Activated CD4-positive, alpha-beta T cell treated with anti-CD3 and anti-CD28 coated beads, Interleukin-10, Interleukin-2, amounts not matched to agents 100 ng/mL and 50 ng/mL, durations not matched to agents 16 hours and 8 hours (primary cell): Measurements from ENCODE around the gene TCF15.
"Not testable (repeated sequence)": the region's sequence is repeated elsewhere in the genome, so short reads cannot be mapped to it uniquely, and the experiment has no call there.

ENCODE experiments used
- DNase-seq: peaks from one replicate; pipeline ENCODE4 v3.0.0-alpha.2; 2020

TCF15 gene

DNA sequence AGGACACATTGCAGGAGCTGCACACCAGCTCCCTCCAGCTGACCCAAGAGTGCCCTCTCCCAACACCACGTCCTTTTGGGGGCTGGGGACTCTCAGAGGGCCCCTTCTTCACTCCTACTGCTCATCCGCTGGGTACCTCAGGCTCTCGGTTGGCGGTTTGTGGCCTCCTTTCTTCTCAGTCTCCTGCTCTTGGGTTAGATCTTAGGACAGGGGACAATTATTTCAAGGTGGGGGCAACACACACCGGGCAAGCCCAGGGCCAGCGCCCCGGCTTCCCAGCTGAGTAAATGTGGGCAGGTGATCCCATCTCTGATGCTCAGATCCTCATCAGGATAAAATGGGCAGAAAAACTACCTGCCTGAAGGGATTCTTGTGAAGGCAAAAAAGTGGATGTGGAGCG lies 1.1 kb downstream of the TCF15 start:
- DNase-seq = no peak

DNA sequence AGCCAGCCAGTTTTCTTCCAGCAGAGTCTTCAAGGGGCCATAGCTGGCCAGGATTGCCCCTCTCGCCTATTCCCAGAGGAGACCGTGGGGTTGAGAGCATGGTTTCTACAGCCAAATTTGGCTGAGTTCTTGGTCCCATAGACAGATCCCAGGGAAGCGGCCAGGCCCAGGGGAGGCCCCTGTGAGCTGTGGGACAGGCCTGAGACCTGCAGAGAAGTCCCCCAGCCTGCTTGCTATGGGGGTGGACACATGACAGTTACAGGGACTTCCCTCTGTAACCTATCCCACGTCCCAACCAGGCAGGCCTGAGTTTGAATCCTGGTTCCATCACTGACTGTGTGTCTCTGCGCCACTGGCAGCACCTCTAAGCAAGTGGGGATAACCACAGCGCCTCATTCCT lies 2.6 kb downstream of the TCF15 start:
- DNase-seq = no peak

DNA sequence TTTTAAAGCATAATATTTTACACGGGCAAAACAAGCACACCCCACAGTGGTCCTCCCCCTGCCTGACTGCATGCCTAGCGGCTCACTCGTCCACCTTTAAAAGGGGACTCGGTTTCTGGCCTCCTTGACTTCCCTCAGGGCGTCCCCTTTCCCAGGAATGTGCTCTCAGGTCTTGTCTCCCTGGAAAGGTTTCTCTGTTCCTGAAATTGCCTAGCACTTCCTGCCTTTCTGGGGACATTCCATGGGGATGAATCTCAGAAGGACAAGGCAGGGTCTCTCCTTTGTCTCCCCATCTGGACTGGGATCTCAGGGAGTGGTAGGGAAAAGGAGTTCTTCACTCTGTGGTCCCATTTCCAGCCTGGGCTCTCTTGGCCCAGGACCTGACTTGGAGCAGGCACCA lies 4.9 kb downstream of the TCF15 start:
- no peak for DNase-seq

DNA sequence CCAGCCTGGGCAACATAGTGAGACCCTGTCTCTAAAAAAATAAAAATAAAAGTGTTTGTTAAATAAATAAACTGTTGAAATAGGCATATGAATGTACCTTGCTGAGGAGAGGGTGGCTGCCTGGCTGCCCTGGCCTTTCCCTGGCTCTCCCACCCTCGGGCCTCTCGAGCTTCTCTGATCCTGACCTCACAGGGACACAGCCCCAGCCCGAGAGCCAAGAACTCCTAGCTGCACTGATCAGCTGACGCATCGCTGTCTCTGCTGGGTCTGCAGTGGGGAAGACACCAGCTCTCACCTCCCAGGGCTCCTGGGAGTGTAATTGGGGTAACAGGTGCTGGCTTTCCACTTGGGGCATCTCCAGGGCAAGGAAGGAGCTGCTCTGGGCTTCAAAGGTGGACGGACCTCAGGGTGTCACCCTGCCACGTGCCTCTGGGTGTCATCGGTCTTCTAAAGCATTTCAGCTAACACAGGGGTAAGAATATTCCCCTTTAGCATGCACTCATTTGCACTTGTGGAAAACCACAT lies 6.9 kb downstream of the TCF15 start:
- DNase-seq = no peak

DNA sequence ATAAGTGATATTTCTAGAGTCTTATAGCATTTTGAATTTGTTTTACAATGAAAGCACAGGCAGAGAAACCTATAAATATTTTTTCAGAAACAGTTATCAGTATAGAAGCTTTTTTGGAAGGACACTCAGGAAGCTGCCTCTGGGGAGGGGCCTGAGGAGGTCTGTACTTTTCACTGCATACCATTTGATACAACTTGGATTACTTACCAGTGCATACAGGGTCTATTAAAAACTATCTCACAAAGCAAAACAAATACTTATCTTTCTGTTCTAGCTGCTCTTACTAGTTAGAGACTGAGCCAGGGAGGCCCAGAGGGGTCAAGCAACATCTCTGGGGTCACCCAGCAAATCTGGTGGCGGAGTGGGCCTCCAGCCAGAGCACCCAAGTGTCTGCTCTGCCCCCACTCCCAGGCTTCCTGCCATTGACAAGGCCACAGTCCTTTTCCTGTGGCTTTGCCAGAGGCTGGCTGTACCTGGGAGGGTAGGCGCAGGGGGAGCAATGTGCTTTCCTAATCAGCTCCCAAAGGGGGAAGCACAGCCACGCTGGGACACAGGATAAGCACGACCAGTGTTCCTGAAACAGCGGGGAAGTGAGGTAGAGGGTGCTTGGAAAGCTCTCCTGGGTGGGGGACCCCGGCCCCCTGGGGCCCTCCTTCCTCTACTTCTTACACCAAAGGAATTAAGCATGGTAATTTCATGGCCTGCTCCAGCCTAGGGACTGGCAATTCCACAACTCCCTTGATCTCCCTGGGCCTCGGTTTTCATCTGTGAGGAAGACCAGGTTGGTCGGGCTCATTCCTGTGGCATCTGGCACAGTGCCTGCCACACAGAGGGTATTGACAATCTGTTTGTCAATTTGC lies 7.8 kb downstream of the TCF15 start:
- no peak for DNase-seq

DNA sequence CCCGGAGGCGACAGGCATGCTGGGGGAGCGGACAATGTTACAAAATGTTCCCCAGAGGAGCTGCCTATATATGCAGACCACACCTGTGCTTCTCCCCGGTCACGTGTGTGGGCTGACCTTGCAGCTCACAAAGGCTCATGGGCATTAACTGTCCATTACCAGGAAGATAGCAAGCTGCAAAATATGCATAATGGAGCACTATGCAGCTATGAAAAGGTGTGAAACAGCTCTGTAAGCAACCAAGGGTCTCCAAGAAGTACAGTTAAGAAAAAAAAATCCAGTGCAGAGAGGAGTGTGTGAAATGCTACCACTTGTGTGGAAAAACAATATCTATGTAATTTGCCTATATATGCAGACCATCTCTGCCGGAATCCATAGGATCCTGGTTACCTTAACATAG lies 9.4 kb downstream of the TCF15 start:
- no peak for DNase-seq

DNA sequence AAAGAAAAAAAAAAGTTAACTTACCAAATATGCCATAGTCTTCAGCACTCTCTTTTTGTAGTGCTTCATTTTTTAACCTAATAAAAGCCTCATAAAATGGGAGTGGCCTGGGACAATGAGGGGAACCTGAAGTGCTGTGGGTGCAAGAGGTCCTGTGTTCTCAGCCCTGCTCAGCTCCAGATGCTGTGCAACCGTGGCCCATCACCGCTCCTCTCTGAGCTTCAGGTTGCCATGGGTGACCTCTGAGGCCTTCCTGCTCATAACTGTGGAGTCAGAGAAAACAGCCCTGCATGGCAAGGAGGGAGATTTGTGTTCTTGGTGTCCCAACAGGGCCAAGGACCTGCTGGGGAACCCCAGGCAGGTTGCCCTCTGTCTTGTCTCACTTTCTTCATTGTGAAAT lies 10.0 kb downstream of the TCF15 start:
- DNase-seq = no peak

DNA sequence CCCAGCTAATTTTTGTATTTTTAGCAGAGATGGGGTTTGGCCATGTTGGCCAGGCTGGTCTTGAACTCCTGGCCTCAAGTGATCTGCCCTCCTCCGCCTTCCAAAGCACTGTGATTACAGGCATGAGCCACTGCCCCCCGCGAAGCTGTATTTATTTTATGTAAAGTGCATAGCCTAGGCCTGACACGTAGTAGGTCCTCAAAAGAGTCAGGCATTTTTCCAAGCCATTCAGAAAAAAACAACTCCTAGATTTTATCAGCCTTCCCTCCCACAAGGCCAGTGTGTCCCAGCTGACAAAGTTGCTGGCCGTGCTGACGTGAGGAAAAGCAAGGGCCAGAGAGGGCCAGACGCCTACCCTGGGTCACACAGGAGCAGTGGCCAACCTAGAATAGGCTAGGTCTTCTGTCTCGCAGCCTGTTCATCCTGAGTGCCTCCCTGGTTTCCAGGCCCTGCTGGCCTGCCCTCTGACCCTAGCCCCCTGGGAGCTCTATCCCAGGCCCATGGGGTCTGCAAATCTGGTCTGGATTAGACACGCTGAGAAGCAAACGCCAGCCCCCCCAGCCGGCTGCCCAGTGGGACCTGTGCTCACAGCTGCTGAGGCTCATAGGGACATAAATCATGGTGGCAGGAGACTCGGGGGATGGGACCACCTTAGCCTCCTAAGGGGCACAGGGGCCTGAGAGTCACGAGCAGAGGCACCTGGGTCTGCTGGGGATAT lies 11.8 kb downstream of the TCF15 start:
- DNase-seq = no peak

DNA sequence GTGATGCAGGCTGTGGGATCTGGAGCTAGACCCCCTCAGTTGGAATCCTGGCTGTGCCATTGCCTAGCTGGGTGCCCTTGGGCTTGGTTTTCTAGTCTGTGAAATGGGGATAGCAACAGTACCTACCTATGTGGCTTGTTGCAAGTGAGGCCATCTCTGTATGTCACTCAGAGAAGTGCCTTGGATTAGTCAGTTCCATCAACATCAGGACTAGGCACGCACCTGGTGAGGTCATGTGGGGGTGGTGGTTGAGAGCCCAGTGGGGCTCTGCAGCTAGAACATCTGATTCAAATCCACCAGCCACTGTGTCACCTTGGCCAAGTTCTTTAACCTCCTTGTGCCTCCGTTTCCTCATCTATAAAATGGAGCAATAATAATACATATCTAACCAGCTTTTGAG lies 12.5 kb downstream of the TCF15 start:
- DNase-seq = no peak

DNA sequence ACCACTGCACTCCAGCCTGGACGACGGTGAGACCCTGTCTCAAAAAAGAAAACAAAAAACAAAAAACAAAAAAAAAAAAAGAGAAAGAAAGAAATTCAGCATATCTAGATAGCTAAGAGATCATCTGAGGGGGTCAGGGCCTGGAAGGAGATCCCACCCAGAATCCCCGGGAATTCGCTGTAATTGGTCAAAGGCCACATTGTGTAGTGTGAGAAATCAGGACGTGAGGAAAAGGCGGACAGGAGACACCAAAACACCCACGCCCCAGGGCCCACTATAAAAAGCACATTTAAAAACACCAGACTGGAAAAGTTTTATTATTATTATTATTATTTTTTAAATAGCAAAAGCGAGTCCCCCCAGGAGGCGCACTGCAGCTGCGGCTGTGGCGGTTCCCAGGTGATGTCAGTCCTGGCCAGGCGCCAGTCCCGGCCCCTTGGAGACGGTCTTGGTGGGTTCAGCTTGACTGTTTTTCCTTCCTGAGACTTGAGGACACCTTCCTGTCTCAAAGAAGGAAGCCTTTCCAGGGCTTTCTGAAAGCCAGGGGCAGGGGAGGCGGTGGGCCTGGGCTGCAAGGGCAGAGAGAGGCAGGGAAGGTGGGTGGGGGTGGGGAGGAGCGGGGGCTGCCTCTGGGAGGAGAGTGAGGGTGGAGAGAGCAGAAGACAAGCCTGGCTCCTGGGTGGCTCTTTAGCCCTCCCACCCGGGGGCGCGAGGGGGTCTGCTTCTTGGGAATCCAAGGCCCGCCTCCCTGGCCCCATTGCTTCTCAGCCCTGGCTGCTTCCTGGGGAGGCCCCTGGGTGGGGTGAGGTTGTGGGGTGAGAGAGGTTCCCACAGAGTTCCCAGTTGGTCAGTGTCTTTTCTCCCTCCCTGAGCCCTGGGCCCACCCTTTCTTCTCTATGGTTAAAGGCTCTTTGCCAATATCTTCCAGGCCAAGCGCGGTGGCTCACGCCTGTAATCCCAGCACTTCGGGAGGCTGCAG lies 14.5 kb downstream of the TCF15 start:
- DNase-seq = no peak

DNA sequence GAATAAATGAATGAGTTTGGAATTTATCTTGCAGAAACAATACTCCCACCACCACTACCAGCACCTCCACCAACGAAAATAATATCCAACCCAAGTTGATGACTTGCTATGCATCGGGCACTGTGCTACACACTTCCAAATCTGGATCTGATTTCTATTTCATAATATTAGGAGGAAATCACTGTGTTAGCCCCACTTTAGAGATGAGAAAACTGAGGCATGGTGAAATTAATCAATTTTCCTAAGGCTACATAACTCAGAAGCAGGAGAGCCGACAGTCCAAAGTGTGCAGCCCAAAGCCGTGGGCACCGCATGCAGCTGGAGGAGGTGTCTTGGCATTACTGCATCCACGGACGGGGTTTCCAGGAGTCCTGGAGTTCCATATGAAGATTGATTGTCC lies 17.6 kb downstream of the TCF15 start:
- DNase-seq = no peak

DNA sequence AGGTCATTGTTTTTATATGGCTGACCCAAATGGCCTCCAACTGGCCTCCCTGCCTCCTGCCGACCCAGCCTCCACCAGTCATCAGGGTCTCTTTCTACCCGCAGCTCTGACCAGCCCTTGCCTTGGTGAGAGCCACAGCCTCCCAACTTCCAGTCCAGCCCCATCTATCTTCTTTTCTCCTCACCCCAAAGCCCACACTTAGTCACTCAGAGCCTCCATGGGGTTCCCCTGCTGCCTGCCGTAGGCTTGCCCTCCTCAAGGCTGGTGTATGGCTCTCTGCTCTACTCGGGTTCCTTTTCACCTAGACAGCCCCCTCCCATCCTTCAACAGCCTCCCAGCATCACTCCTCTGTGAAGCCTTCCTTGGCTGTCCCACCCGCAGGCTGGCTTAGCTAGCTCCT lies 18.2 kb downstream of the TCF15 start:
- no peak for DNase-seq

DNA sequence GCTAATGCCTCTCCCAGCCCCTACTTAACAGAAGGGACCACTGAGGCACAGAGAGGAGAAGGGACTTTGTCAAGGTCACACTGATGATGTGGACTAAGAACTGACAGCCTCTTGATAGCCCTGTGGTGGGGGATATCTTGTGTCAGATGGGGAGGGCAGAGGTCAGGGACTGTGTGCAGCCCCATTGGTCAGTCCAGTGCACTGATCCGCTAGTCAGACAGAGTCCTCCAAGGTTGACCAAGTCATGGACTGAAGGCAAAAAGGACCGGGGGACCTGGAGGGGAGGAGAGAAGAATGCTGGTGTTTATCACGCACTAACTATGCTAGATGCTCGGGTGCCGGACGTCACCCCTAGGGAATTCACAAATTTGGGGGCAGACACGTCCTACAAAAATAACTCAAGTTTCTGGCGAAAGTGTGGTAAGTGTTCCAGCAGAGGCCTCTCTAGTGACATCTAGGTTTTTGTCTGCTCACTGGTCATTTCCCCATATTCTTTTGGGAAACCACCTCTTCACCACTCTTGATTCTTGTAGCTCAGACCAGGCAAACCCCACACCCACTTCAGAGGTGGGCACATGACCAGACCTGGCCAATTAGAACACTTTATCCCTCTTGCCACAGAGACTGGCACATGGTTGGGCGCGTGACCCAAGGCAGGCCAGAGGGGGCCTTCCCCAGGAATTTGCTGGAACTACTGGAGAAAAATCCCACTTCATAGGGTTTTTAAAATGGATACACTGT lies 21.0 kb downstream of the TCF15 start:
- DNase-seq = no peak

DNA sequence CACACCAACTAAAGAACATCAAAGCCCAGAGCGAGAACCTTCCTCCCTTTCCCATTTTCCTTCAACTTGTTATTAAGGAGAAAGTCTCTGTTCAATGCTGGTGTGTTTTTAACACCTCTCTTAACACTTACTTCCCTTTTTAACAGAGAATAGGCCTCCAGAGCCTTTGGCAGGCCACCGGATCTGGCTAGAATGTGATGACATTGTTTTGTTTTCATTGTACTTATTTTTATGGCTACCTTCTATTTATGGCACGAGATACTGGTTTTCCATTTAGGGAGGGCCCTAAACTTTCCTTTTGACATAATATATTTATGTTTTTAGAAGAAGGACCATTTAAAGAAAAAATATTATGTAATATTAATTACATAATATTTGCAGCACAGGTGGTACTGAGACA lies 21.6 kb downstream of the TCF15 start:
- DNase-seq = no peak

DNA sequence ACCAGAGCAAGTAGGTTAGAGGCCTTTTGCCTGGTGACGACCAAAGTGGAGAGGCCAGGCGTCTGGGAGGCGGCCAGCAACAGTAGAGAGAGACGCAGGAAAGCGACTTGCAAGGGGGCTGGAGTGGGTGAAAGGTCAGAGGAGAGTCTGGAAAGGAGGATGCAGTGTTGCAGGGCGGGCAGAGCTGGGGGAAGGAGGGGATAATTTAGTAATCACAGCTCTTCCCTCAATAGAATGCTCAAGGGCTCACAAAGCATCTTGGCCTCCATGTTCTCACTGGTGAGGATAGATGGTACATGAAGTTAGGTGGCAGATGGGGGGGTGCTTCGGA lies 25.2 kb downstream of the TCF15 start:
- no peak for DNase-seq

DNA sequence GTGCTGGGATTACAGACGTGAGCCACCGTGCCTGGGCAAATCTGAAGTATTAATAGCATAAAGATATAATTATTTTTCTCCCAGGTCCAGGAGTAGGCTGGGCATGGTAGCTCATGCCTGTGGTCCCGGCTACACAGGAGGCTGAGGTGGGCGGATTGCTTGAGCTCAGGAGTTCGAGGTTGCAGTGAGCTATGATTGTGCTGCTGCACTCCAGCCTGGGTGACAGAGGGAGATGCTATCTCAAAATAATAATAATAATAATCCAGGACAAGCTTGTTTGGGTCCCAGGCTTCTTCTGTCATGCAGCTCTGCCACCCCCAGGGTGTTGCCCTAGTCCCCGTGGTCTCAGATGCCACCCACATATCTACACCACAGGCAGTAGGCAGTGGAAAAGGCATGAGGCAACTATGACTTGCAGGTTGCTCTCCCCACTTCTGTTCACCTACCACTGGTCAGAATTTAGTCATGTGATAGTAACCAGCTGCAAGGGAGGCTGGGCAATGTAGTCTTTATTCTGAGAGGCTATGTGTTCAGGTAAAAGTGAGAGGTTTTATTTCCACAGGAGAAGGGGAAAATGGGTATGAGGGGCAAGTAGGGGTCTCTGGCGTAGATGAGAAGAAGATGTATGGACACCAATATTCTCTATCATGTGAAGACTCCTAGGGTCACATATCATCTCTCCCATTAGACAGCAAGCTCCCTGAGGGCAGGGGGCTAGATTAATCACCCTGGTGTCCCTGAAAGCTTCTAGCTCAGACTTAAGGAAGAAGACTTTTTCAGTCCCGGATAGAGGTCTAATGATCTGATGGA lies 25.7 kb downstream of the TCF15 start:
- DNase-seq = peak; percentile 45

DNA sequence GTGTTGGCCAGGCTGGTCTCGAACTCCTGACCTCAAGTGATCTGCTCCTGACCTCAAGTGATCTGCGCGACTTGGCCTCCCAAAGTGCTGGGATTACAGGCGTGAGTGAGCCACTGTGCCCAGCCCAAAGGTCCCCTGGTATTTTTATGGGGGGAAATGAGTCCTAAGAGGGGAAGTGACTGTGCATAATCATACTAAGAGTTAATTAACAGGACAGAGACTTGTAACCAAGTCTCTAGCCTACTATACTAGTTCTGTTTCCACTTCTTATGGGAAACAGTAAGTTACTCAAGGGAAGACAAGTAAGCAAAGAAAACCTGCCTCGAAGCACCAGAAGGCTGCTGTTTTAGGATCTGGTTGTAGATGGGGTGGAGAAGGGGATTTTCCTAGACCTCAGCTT lies 27.9 kb downstream of the TCF15 start:
- DNase-seq = no peak

DNA sequence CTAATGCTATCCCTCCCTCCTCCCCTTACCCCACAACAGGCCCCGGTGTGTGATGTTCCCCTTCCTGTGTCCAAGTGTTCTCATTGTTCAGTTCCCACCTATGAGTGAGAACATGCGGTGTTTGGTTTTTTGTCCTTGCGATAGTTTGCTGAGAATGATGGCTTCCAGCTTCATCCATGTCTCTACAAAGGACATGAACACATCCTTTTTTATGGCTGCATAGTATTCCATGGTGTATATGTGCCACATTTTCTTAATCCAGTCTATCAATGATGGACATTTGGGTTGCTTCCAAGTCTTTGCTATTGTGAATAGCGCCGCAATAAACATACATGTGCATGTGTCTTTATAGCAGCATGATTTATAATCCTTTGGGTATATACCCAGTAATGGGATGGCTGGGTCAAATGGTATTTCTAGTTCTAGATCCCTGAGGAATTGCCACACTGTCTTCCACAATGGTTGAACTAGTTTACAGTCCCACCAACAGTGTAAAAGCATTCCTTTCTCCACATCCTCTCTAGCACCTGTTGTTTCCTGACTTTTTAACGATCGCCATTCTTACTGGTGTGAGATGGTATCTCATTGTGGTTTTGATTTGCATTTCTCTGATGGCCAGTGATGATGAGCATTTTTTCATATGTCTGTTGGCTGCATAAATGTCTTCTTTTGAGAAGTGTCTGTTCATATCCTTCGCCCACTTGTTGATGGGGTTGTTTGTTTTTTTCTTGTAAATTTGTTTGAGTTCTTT lies 31.0 kb downstream of the TCF15 start:
- not testable (repeated sequence) for DNase-seq

DNA sequence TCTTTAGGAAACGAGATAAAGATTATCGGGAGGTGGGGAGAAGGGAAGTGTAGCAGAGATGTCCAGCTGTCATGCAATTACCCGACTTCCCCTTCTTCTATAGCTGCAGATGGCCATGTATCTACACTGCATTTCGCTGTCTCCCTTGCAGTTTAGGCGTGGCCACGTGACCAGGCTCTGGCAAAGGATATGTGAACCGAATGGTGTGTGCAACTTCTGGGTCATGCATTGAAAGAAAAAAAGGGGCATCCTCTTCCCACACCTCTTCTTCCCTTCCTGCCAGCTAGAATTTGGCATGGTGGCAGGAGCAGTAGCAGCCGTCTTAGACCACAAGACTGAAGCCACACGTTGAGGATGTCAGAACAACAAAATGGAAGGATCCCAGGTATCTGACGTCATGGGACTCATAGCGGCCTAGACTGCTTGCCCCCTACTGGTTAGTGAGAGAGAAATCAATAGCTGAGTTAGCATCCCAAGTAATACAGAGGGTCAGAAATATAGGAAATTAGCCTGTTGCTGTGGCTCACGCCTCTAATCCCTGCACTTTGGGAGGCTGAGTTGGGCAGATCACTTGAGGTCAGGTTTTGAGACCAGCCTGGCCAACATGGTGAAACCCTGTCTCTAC lies 32.8 kb downstream of the TCF15 start:
- DNase-seq = no peak

DNA sequence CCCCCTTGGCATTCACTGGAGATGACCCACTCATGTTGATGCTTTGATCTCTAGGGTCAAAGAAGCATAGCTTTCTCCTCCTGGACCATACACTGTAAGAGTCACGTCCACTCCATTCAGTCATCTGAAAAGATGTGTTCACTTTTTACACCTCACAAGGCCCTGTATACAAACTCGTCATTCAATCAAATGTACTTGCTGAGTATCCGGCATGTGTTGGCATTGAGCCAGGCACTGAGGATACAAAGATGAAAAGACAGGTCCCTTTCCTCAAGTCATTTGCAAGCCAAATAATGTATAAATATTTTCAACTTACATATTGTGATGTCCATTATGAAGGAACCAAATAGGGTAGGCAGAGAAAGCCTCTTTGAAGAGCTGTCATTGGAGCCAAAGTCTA lies 34.0 kb downstream of the TCF15 start:
- DNase-seq = no peak
